Smooth muscle cell (in vitro differentiated cells): ENCODE data around the gene FREM1. TPM values are rescaled to one million over a fixed set of nuclear protein-coding genes. Genes with fewer than 3 reads are reported as not detected.

Source experiments
- DNase-seq: peaks from one replicate; lab custom pipeline; 2025; ENCODE audit not compliant: unreplicated experiment; lab: John Stamatoyannopoulos, UW
- H2AFZ ChIP-seq: fragments of 200-600 bp; sonication (generic); 2 replicates; pipeline ENCODE4 v1.6.0; 2016; ENCODE audit warnings: antibody characterized with exemption, low read depth, mild to moderate bottlenecking
- H3F3A ChIP-seq: fragments of 200-600 bp; sonication (generic); 2 replicates; pipeline ENCODE4 v1.6.0; 2017; ENCODE audit warnings: antibody characterized with exemption, low read depth
- H3K27ac ChIP-seq: fragments of 200-600 bp; sonication (generic); 2 replicates; pipeline ENCODE4 v1.5.1; 2016; ENCODE audit warnings: low read depth, mild to moderate bottlenecking
- H3K27me3 ChIP-seq: fragments of 200-600 bp; sonication (generic); 2 replicates; pipeline ENCODE4 v1.6.1; 2016; ENCODE audit warnings: low read depth, mild to moderate bottlenecking
- H3K36me3 ChIP-seq: fragments of 200-600 bp; sonication (generic); 2 replicates; pipeline ENCODE4 v1.5.1; 2016; ENCODE audit warnings: low read depth
- H3K4me1 ChIP-seq: fragments of 200-600 bp; sonication (generic); 2 replicates; pipeline ENCODE4 v1.5.1; 2016; ENCODE audit warnings: low read depth
- H3K4me2 ChIP-seq: fragments of 200-600 bp; sonication (generic); 2 replicates; pipeline ENCODE4 v1.6.0; 2016; ENCODE audit warnings: mild to moderate bottlenecking
- H3K4me3 ChIP-seq: fragments of 200-600 bp; sonication (generic); 2 replicates; pipeline ENCODE4 v1.5.1; 2016; ENCODE audit warnings: mild to moderate bottlenecking
- H3K79me2 ChIP-seq: fragments of 200-600 bp; sonication (generic); 2 replicates; pipeline ENCODE4 v1.6.0; 2016; ENCODE audit warnings: low read depth, mild to moderate bottlenecking
- H3K9ac ChIP-seq: fragments of 200-600 bp; sonication (generic); 2 replicates; pipeline ENCODE4 v1.6.0; 2016; ENCODE audit warnings: low read depth
- H3K9me3 ChIP-seq: fragments of 200-600 bp; sonication (generic); replicated peaks from 2 replicates; pipeline ENCODE4 v1.5.1; 2016; ENCODE audit warnings: low read depth
- H4K20me1 ChIP-seq: fragments of 200-600 bp; sonication (generic); 2 replicates; pipeline ENCODE4 v1.6.0; 2016; ENCODE audit warnings: low read depth
- WGBS: methylation state at CpG from one replicate; pipeline ENCODE4 v1.1.7; 2016; ENCODE audit warnings: low lambda C conversion rate; 5-methylcytosine and 5-hydroxymethylcytosine counted together
- polyA plus RNA-seq: library from polyadenylated mRNA; unstranded; fragments of >200 nt; fragmentation: Nextera tagmentation; extraction: Ambion mirVana; gene quantifications from 2 replicates; pipeline ENCODE4 v1.2.1, GENCODE V29; 2016
- total RNA-seq: library from RNA; depleted of rRNA; stranded (reverse); fragments of >200 nt; gene quantifications from 2 replicates; pipeline ENCODE4 v1.2.3, GENCODE V29; 2014
- TF ChIP-seq, protein P1 (sequence below): fragments of 200-600 bp; sonication (generic); IDR thresholded peaks from 2 replicates; pipeline ENCODE4 v1.5.1; 2017; ENCODE audit warnings: borderline replicate concordance, mild to moderate bottlenecking, antibody characterized with exemption; ENCODE audit not compliant: insufficient read depth, poor library complexity, severe bottlenecking

The FREM1 gene
- total and polyA plus RNA-seq, 2 experiments from 2014 or later = 18.0 TPM

DNA sequence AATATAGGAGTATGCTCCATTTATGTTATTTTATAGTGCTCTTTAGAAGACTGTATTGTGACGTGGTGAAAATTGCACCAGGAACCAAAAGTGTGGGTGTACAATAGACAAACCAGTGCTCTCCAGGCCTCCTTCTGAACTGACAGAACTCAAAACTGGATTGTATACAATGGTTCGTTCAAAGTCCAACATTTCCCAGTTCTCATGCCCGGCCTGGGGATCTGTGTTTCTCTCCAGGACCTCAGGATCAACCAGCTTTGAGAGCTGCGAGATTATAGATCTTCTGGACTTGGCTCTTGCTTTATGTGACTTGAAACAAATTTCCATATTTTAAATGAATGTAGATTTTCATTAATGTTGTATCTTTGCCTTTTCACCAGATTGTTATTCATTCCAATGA, 126.9 kb downstream of the FREM1 start:
- H3K27ac ChIP-seq = no peak overlapping the region
- no peak overlapping the region for H3K4me3 ChIP-seq
- no peak overlapping the region for H2AFZ ChIP-seq
- TF ChIP-seq, protein P1, sequence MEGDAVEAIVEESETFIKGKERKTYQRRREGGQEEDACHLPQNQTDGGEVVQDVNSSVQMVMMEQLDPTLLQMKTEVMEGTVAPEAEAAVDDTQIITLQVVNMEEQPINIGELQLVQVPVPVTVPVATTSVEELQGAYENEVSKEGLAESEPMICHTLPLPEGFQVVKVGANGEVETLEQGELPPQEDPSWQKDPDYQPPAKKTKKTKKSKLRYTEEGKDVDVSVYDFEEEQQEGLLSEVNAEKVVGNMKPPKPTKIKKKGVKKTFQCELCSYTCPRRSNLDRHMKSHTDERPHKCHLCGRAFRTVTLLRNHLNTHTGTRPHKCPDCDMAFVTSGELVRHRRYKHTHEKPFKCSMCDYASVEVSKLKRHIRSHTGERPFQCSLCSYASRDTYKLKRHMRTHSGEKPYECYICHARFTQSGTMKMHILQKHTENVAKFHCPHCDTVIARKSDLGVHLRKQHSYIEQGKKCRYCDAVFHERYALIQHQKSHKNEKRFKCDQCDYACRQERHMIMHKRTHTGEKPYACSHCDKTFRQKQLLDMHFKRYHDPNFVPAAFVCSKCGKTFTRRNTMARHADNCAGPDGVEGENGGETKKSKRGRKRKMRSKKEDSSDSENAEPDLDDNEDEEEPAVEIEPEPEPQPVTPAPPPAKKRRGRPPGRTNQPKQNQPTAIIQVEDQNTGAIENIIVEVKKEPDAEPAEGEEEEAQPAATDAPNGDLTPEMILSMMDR = no peak
- H3K4me1 ChIP-seq = no peaks in the 10 kb centered on the region
- peaks cover 5% of the 10 kb centered on the region for H3F3A ChIP-seq
- no peaks in the 10 kb centered on the region for H3K79me2 ChIP-seq
- WGBS = 90% methylated on average over 4 of the region's 4 CpGs
- no peaks in the 10 kb centered on the region for H3K9me3 ChIP-seq
- DNase-seq = no peak
- no peak overlapping the region for H3K9ac ChIP-seq
- no peak overlapping the region for H3K4me2 ChIP-seq
- peaks cover 5% of the 10 kb centered on the region for H3K36me3 ChIP-seq
- no peaks in the 10 kb centered on the region for H3K27me3 ChIP-seq
- H4K20me1 ChIP-seq = no peaks in the 10 kb centered on the region

DNA sequence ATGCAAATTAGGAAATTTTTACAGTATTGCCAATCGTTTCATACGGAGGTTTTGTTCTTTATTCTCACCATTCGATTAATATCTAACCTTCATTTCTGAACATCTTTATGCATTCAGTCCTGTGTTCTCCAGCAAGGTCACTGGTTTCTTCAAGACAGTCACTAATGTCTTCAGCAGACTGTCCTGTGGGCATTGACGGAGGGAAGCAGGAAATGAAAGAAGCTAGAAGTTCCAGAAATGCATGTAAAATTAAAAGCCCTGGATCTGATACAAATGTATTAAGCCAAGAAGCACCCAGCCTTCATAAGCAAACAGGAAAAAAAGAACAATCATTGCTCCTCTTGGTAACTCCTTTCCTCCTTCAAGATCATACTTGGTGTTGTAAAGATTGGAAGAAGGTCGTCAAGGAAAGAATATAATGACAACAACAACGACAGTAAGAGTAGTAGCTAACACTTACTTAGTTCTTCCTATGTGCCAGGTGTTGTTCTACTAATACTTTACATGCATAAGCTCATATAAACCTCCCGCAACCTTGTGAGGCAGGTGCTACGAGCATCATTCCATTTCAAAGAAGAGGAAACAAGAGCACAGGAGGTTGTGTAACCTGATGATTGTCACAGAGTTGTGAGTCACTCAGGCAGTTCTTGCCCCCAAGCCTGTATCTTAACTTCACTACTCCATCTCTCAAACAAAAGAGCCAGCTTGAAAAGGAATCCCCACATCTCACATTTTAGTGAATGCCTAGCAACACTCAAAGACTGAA, 127.8 kb downstream of the FREM1 start:
- Histone ChIP-seq H3K9ac (no peak overlapping the region), H3K9me3 (no peaks in the 10 kb centered on the region), H3K4me1 (no peaks in the 10 kb centered on the region), H3K4me2 (no peak overlapping the region), H3K4me3 (no peak overlapping the region), H3K27me3 (no peaks in the 10 kb centered on the region), H3F3A (peaks cover 5% of the 10 kb centered on the region), H4K20me1 (no peaks in the 10 kb centered on the region), H3K79me2 (no peaks in the 10 kb centered on the region), H3K36me3 (peaks cover 5% of the 10 kb centered on the region), H2AFZ (no peak overlapping the region), H3K27ac (no peak overlapping the region)
- TF ChIP-seq, protein P1 = no peak
- no peak for DNase-seq
- 88% methylated on average over 8 of the region's 8 CpGs for WGBS

DNA sequence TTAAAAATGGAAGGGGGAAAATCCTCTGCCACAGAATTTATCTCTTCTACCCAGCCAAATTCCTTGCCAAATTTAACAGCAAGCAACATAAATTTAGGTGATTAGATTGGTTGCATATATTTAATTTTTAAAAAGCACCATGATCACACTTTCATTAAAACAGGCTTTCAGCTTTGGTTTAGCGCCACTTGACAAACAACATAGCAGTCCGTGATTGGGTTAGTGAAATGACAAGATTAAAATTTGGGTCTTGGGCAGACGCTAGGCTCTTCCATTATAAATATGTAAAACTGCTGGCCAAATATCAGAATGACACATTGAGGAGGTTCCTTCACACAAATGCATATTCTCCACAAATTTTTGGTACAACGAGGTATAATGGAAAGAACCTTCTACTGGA, 129.5 kb downstream of the FREM1 start:
- Histone ChIP-seq H3K27me3 (no peaks in the 10 kb centered on the region), H3K79me2 (no peaks in the 10 kb centered on the region), H3K4me3 (no peak overlapping the region), H3K27ac (no peak overlapping the region), H3F3A (peaks cover 5% of the 10 kb centered on the region), H3K9ac (no peak overlapping the region), H3K4me1 (no peaks in the 10 kb centered on the region), H4K20me1 (no peaks in the 10 kb centered on the region), H3K4me2 (no peak overlapping the region), H3K36me3 (peaks cover 5% of the 10 kb centered on the region), H3K9me3 (no peaks in the 10 kb centered on the region), H2AFZ (no peak overlapping the region)
- WGBS = 98% methylated on average over 4 of the region's 4 CpGs
- no peak for DNase-seq
- TF ChIP-seq, protein P1 = no peak

DNA sequence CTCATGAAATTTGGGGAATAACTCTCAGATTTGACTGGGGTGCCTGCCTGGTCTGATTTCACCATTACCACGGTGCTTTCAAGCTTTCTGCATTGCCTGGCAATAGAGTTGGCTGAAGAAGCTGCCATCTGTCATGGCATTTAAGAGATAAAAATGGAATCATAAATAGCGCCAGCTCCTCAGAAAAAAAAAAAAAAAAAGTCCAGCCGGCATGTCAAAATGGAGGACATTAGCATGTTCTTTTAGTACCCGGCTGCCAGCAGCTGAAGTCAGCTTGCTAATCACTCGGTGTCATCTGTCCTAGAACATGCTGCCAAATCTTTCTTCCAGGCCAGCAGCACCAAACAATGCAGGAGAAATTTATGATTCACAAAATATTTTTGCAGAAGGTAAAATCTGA, 130.0 kb downstream of the FREM1 start:
- Histone ChIP-seq H4K20me1 (no peaks in the 10 kb centered on the region), H3K9me3 (no peaks in the 10 kb centered on the region), H3K27me3 (no peaks in the 10 kb centered on the region), H3K4me1 (no peaks in the 10 kb centered on the region), H3K36me3 (peaks cover 5% of the 10 kb centered on the region), H3K4me3 (no peak overlapping the region), H3K9ac (no peak overlapping the region), H3F3A (peaks cover 5% of the 10 kb centered on the region), H3K79me2 (no peaks in the 10 kb centered on the region), H3K4me2 (no peak overlapping the region), H3K27ac (no peak overlapping the region), H2AFZ (no peak overlapping the region)
- WGBS = 96% methylated on average over 5 of the region's 5 CpGs
- TF ChIP-seq, protein P1 = no peak
- no peak for DNase-seq
